ENCODE data around the gene AMH.

AMH gene

GRCh38 chr19:2282862-2283237 is 33.7 kb downstream of the AMH start:
- Mint-ChIP-seq H3K27me3 (no peaks in the 10 kb centered on the region), H3K27ac (peak overlapping the region; percentile 47), H3K4me3 (peak overlapping the region; percentile 80 to 82), H3K36me3 (no peaks in the 10 kb centered on the region), H3K4me1 (peaks cover 22 to 38% of the 10 kb centered on the region in 2 donors), H3K9me3 (no peaks in the 10 kb centered on the region)
- DNase-seq, result no peak
- no peak for ATAC-seq (replicated peaks)

- H3K36me3 Mint-ChIP-seq, result peaks cover 0 to 4% of the 10 kb centered on the region in 2 donors
- no peak overlapping the region for H3K4me3 Mint-ChIP-seq
- ATAC-seq (replicated peaks) (no peak), DNase-seq (no peak)
- no peaks in the 10 kb centered on the region for H3K27me3 Mint-ChIP-seq
- peaks cover 32 to 49% of the 10 kb centered on the region in 2 donors for H3K4me1 Mint-ChIP-seq
- no peaks in the 10 kb centered on the region for H3K9me3 Mint-ChIP-seq
- H3K27ac Mint-ChIP-seq, result no peak overlapping the region
These were observed 34.8 kb downstream of the AMH start for GRCh38 chr19:2283835-2284507.

GRCh38 chr19:2286402-2287140 is 37.4 kb downstream of the AMH start:
- DNase-seq, result no peak
- Mint-ChIP-seq H3K4me3 (peak overlapping the region in 1 of 2 donors; percentile 29), H3K36me3 (peaks cover 0 to 6% of the 10 kb centered on the region in 2 donors), H3K9me3 (no peaks in the 10 kb centered on the region), H3K27ac (no peak overlapping the region), H3K27me3 (no peaks in the 10 kb centered on the region), H3K4me1 (peaks cover 42 to 64% of the 10 kb centered on the region in 2 donors)
- no peak for ATAC-seq (replicated peaks)

GRCh38 chr19:2287585-2288337 is 38.6 kb downstream of the AMH start:
- H3K27ac Mint-ChIP-seq, result peak overlapping the region; percentile 97
- peaks cover 7 to 11% of the 10 kb centered on the region in 2 donors for H3K36me3 Mint-ChIP-seq
- no peaks in the 10 kb centered on the region for H3K27me3 Mint-ChIP-seq
- peak overlapping the region; percentile 34 to 84 for H3K4me3 Mint-ChIP-seq
- H3K9me3 Mint-ChIP-seq, result no peaks in the 10 kb centered on the region
- H3K4me1 Mint-ChIP-seq, result peaks cover 37 to 61% of the 10 kb centered on the region in 2 donors
- ATAC-seq (replicated peaks), result no peak
- no peak for DNase-seq

- peaks cover 40 to 63% of the 10 kb centered on the region in 2 donors for H3K4me1 Mint-ChIP-seq
- peak overlapping the region; percentile 84 to 87 for H3K4me3 Mint-ChIP-seq
- ATAC-seq (replicated peaks) (no peak), DNase-seq (no peak)
- H3K36me3 Mint-ChIP-seq, result peaks cover 10 to 15% of the 10 kb centered on the region in 2 donors
- H3K27me3 Mint-ChIP-seq, result no peaks in the 10 kb centered on the region
- no peaks in the 10 kb centered on the region for H3K9me3 Mint-ChIP-seq
- peak overlapping the region; percentile 97 for H3K27ac Mint-ChIP-seq
These were observed 39.3 kb downstream of the AMH start for GRCh38 chr19:2288338-2288817.

- ATAC-seq (replicated peaks) (peak; percentile 41 to 42), DNase-seq (no peak)
- peak overlapping the region; percentile 97 for H3K27ac Mint-ChIP-seq
- peaks cover 44 to 70% of the 10 kb centered on the region in 2 donors for H3K4me1 Mint-ChIP-seq
- peak overlapping the region; percentile 84 to 87 for H3K4me3 Mint-ChIP-seq
- no peaks in the 10 kb centered on the region for H3K27me3 Mint-ChIP-seq
- H3K9me3 Mint-ChIP-seq, result no peaks in the 10 kb centered on the region
- peaks cover 14 to 18% of the 10 kb centered on the region in 2 donors for H3K36me3 Mint-ChIP-seq
These were observed 39.9 kb downstream of the AMH start for GRCh38 chr19:2288818-2289713.

- DNase-seq, result peak; percentile 79
- peaks cover 48 to 78% of the 10 kb centered on the region in 2 donors for H3K4me1 Mint-ChIP-seq
- H3K27me3 Mint-ChIP-seq, result no peaks in the 10 kb centered on the region
- H3K9me3 Mint-ChIP-seq, result no peaks in the 10 kb centered on the region
- peaks cover 18 to 21% of the 10 kb centered on the region in 2 donors for H3K36me3 Mint-ChIP-seq
- peak; percentile 70 to 76 for ATAC-seq (replicated peaks)
- peak overlapping the region; percentile 97 for H3K27ac Mint-ChIP-seq
- peak overlapping the region; percentile 84 to 87 for H3K4me3 Mint-ChIP-seq
These were observed 40.8 kb downstream of the AMH start for GRCh38 chr19:2289714-2290435.

- Mint-ChIP-seq H3K4me3 (peak overlapping the region; percentile 82 to 87), H3K36me3 (peaks cover 21 to 22% of the 10 kb centered on the region in 2 donors), H3K4me1 (peaks cover 48 to 81% of the 10 kb centered on the region in 2 donors), H3K27ac (peak overlapping the region; percentile 75), H3K27me3 (no peaks in the 10 kb centered on the region), H3K9me3 (no peaks in the 10 kb centered on the region)
- DNase-seq (no peak), ATAC-seq (replicated peaks) (peak; percentile 23 to 30)
These were observed 41.5 kb downstream of the AMH start for GRCh38 chr19:2290441-2291184.

GRCh38 chr19:2291185-2291751 is 42.1 kb downstream of the AMH start:
- no peak overlapping the region for H3K27ac Mint-ChIP-seq

GRCh38 chr19:2294687-2295335 is 45.7 kb downstream of the AMH start:
- Mint-ChIP-seq H3K9me3 (no peaks in the 10 kb centered on the region), H3K27ac (peak overlapping the region; percentile 54), H3K27me3 (no peaks in the 10 kb centered on the region), H3K4me3 (peak overlapping the region in 1 of 2 donors; percentile 74), H3K4me1 (peaks cover 23 to 49% of the 10 kb centered on the region in 2 donors), H3K36me3 (peaks cover 17 to 22% of the 10 kb centered on the region in 2 donors)
- ATAC-seq (replicated peaks) (no peak), DNase-seq (no peak)

More at GRCh38 chr19:2291185-2291751, 42.1 kb downstream of the AMH start:
- H3K4me3 Mint-ChIP-seq, result peak overlapping the region; percentile 82 to 87
- H3K36me3 Mint-ChIP-seq, result peaks cover 21 to 22% of the 10 kb centered on the region in 2 donors
- no peaks in the 10 kb centered on the region for H3K27me3 Mint-ChIP-seq
- DNase-seq (no peak), ATAC-seq (replicated peaks) (no peak)
- no peaks in the 10 kb centered on the region for H3K9me3 Mint-ChIP-seq
- H3K4me1 Mint-ChIP-seq, result peaks cover 50 to 81% of the 10 kb centered on the region in 2 donors

- no peak for DNase-seq
- no peak overlapping the region for H3K4me3 Mint-ChIP-seq
- H3K27me3 Mint-ChIP-seq, result no peaks in the 10 kb centered on the region
- H3K4me1 Mint-ChIP-seq, result peaks cover 26 to 53% of the 10 kb centered on the region in 2 donors
- no peaks in the 10 kb centered on the region for H3K9me3 Mint-ChIP-seq
- no peak overlapping the region for H3K27ac Mint-ChIP-seq
- peaks cover 15 to 28% of the 10 kb centered on the region in 2 donors for H3K36me3 Mint-ChIP-seq
- no peak for ATAC-seq (replicated peaks)
These were observed 47.0 kb downstream of the AMH start for GRCh38 chr19:2296141-2296540.

- Mint-ChIP-seq H3K27me3 (no peaks in the 10 kb centered on the region), H3K27ac (peak overlapping the region; percentile 73), H3K4me3 (peak overlapping the region in 1 of 2 donors; percentile 50), H3K9me3 (peaks cover 0 to 2% of the 10 kb centered on the region in 2 donors), H3K36me3 (peaks cover 2 to 6% of the 10 kb centered on the region in 2 donors), H3K4me1 (peaks cover 20 to 38% of the 10 kb centered on the region in 2 donors)
- DNase-seq (no peak), ATAC-seq (replicated peaks) (no peak)
These were observed 51.4 kb downstream of the AMH start for GRCh38 chr19:2300533-2300932.

Measured in stimulated activated naive B cell treated with anti-CD40 and anti-IgM and Interleukin-4, amounts not matched to agents 10 μg/mL and 1 μg/mL and 100 μg/mL, for 72 hours (primary cell).